NT2/D1 (cell line): Measurements from ENCODE around the gene CD274.
"Not testable (repeated sequence)": the region's sequence is repeated elsewhere in the genome, so short reads cannot be mapped to it uniquely, and the experiment has no call there.

Experiments
- DNase-seq: peaks from one replicate; pipeline ENCODE4 v3.0.0-alpha.2; 2011; ENCODE audit warnings: low read depth, low spot score
- H3K27me3 ChIP-seq: 2 replicates; pipeline ENCODE4 v1.6.0; 2011; ENCODE audit warnings: mild to moderate bottlenecking; ENCODE audit not compliant: insufficient read length, insufficient read depth
- H3K36me3 ChIP-seq: 2 replicates; pipeline ENCODE4 v1.6.1; 2011; ENCODE audit warnings: mild to moderate bottlenecking, low read length, mixed read lengths; ENCODE audit not compliant: insufficient read depth, insufficient read length
- H3K4me1 ChIP-seq: 2 replicates; pipeline ENCODE4 v1.5.1; 2011; ENCODE audit not compliant: insufficient read depth, insufficient read length
- H3K4me3 ChIP-seq: 2 replicates; pipeline ENCODE4 v1.5.1; 2011; ENCODE audit warnings: low read depth; ENCODE audit not compliant: insufficient read length
- H3K9ac ChIP-seq: 2 replicates; pipeline ENCODE4 v1.6.0; 2011; ENCODE audit warnings: low read depth; ENCODE audit not compliant: insufficient read length
- H3K9me3 ChIP-seq: 2 replicates; pipeline ENCODE4 v1.5.1; 2011; ENCODE audit warnings: mild to moderate bottlenecking, low read length; ENCODE audit not compliant: insufficient read depth
- SUZ12 ChIP-seq: IDR thresholded peaks from 2 replicates; pipeline ENCODE4 v1.6.1; 2011; ENCODE audit not compliant: insufficient read length, insufficient read depth; ENCODE audit errors: extremely low read depth
- YY1 ChIP-seq: IDR thresholded peaks from 2 replicates; pipeline ENCODE4 v1.6.1; 2011; ENCODE audit not compliant: insufficient read length, insufficient read depth
- ZNF274 ChIP-seq: IDR thresholded peaks from 2 replicates; pipeline ENCODE4 v1.6.1; 2011; ENCODE audit warnings: mild to moderate bottlenecking, low read depth, low read length

Gene CD274

GRCh38 chr9:5459289-5459829 is 9.0 kb downstream of the CD274 start:
- no peaks in the 10 kb centered on the region for H3K9me3 ChIP-seq
- no peak for DNase-seq
- H3K4me1 ChIP-seq = no peaks in the 10 kb centered on the region
- H3K27me3 ChIP-seq = no peaks in the 10 kb centered on the region
- no peak overlapping the region for H3K4me3 ChIP-seq
- H3K36me3 ChIP-seq = no peaks in the 10 kb centered on the region
- TF ChIP-seq YY1 (no peak), SUZ12 (no peak), ZNF274 (no peak)
- H3K9ac ChIP-seq = no peak overlapping the region

GRCh38 chr9:5460157-5460556 is 9.8 kb downstream of the CD274 start:
- H3K27me3 ChIP-seq = no peaks in the 10 kb centered on the region
- no peaks in the 10 kb centered on the region for H3K9me3 ChIP-seq
- no peak overlapping the region for H3K9ac ChIP-seq
- H3K4me3 ChIP-seq = no peak overlapping the region
- H3K4me1 ChIP-seq = no peaks in the 10 kb centered on the region
- no peak for DNase-seq
- TF ChIP-seq ZNF274 (no peak), YY1 (no peak)
- no peaks in the 10 kb centered on the region for H3K36me3 ChIP-seq

DNA sequence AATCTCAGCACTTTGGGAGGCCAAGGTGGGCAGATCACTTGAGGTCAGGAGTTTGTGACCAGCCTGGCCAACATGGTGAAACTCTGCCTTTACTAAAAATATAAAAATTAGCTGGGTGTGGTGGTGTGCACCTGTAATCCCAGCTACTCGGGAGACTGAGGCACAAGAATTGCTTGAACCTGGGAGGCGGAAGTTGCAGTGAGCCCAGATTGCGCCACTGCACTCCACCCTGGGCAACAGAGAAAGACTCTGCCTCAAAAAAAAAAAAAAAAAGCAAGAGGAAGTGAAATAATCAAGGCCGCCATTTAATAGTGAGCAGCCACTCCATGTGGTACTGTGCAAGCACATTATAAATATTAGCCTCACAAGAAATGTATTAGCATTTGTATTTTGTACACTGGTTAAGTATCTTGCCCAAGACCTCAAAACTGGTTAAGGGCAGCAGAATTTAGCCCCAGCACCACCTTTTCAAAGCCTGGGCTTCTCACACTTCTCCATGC is 14.5 kb downstream of the CD274 start:
- not testable (repeated sequence) for H3K4me3 ChIP-seq, H3K36me3 ChIP-seq, H3K9ac ChIP-seq, H3K9me3 ChIP-seq, H3K27me3 ChIP-seq, H3K4me1 ChIP-seq, DNase-seq

DNA sequence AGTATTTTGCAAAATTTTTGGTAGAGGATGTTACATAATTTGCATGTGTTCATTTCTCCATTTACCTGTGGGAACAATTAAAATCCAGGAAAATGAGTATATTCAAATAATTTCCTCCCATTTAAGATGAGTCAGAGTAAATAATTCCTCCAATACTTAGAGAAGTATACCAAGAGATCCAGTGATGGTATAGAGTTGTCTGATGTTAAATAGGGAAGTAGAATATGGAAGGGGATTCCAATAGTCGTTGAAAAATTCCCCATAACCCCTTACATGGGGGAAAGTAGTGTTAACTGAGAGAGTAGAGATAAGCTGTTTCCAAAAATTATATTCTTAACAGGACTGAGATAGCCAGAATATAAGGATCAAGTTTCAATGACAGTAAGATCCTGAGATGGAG is 15.7 kb downstream of the CD274 start:
- no peaks in the 10 kb centered on the region for H3K4me1 ChIP-seq

DNA sequence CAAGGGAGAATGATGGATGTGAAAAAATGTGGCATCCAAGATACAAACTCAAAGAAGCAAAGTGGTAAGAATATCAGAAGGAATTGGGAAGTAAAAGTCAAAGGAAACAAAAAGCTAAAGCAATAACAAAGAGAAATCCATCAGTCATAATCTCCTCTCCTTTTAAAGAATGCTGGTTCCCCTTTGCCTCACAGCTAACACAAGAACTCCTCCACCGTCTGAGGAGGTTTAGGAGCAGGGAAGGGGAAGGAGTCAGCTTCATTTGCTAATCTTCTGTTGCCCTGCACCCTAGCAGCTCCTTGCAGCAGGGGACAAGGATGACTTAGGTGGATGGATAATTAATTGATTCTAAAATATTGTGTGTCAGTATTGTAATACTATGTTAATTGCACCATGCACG is 16.4 kb downstream of the CD274 start:
- H3K4me1 ChIP-seq = no peaks in the 10 kb centered on the region
- DNase-seq = no peak
- TF ChIP-seq YY1 (no peak), ZNF274 (no peak), SUZ12 (no peak)
- no peaks in the 10 kb centered on the region for H3K36me3 ChIP-seq
- no peaks in the 10 kb centered on the region for H3K27me3 ChIP-seq
- no peaks in the 10 kb centered on the region for H3K9me3 ChIP-seq
- no peak overlapping the region for H3K4me3 ChIP-seq
- no peak overlapping the region for H3K9ac ChIP-seq

More for the DNA sequence above, 15.7 kb downstream of the CD274 start:
- H3K4me3 ChIP-seq = no peak overlapping the region
- no peaks in the 10 kb centered on the region for H3K27me3 ChIP-seq
- TF ChIP-seq ZNF274 (no peak), YY1 (no peak), SUZ12 (no peak)
- no peak overlapping the region for H3K9ac ChIP-seq
- H3K36me3 ChIP-seq = no peaks in the 10 kb centered on the region
- no peaks in the 10 kb centered on the region for H3K9me3 ChIP-seq
- DNase-seq = no peak

DNA sequence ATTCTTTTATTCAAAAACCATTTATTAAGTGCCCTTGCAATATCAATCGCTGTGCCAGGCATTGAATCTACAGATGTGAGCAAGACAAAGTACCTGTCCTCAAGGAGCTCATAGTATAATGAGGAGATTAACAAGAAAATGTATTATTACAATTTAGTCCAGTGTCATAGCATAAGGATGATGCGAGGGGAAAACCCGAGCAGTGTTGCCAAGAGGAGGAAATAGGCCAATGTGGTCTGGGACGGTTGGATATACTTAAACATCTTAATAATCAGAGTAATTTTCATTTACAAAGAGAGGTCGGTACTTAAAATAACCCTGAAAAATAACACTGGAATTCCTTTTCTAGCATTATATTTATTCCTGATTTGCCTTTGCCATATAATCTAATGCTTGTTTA is 18.5 kb downstream of the CD274 start:
- Histone ChIP-seq H3K4me3 (no peak overlapping the region), H3K36me3 (no peaks in the 10 kb centered on the region), H3K9ac (no peak overlapping the region), H3K27me3 (no peaks in the 10 kb centered on the region), H3K9me3 (no peaks in the 10 kb centered on the region), H3K4me1 (no peaks in the 10 kb centered on the region)
- DNase-seq = no peak
- no peak for TF ChIP-seq ZNF274
- TF ChIP-seq YY1 = no peak
- TF ChIP-seq SUZ12 = no peak

DNA sequence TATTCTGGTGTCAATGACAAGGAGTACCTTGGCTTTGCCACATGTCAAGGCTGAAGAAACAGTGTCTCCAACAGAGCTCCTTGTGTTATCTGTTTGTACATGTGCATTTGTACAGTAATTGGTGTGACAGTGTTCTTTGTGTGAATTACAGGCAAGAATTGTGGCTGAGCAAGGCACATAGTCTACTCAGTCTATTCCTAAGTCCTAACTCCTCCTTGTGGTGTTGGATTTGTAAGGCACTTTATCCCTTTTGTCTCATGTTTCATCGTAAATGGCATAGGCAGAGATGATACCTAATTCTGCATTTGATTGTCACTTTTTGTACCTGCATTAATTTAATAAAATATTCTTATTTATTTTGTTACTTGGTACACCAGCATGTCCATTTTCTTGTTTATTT is 19.8 kb downstream of the CD274 start:
- H3K4me3 ChIP-seq = no peak overlapping the region
- H3K4me1 ChIP-seq = no peaks in the 10 kb centered on the region
- no peak for DNase-seq
- no peaks in the 10 kb centered on the region for H3K27me3 ChIP-seq
- no peaks in the 10 kb centered on the region for H3K36me3 ChIP-seq
- H3K9ac ChIP-seq = no peak overlapping the region
- TF ChIP-seq SUZ12 = no peak
- no peak for TF ChIP-seq YY1
- no peak for TF ChIP-seq ZNF274
- H3K9me3 ChIP-seq = no peaks in the 10 kb centered on the region

DNA sequence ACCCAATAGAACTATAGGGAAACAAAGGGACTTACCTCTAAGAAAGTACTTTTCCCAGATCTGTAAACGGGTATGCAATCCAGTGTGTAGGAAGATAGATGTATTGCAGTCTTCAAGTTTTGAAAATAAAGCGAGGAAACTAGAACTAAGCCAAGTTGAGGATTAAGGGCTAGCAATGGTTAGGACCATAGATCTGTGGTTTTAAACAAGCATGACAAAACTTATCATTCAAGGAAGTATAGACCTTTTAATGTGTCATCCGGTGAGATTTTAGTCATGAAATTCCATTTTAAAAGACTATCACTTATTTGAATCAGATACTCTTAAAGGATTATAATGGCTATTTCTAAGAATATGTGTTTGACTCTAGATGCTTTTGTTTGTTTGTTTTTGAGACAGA is 20.5 kb downstream of the CD274 start:
- H3K9me3 ChIP-seq = no peaks in the 10 kb centered on the region
- TF ChIP-seq YY1 = no peak
- no peak for TF ChIP-seq ZNF274
- TF ChIP-seq SUZ12 = no peak
- no peaks in the 10 kb centered on the region for H3K27me3 ChIP-seq
- no peak overlapping the region for H3K4me3 ChIP-seq
- H3K4me1 ChIP-seq = no peaks in the 10 kb centered on the region
- H3K9ac ChIP-seq = no peak overlapping the region
- H3K36me3 ChIP-seq = no peaks in the 10 kb centered on the region
- DNase-seq = no peak

- H3K4me3 ChIP-seq, H3K27me3 ChIP-seq, H3K36me3 ChIP-seq, DNase-seq, H3K4me1 ChIP-seq, H3K9ac ChIP-seq: not testable (repeated sequence)
- H3K9me3 ChIP-seq = peaks cover 18% of the 10 kb centered on the region
These were observed 25.3 kb downstream of the CD274 start for GRCh38 chr9:5475611-5476010.
